PC-3 (cell line): Measurements from ENCODE around the gene BAIAP2. TPM values are rescaled to one million over a fixed set of nuclear protein-coding genes. Genes with fewer than 3 reads are reported as not detected.

Experiments
- ATAC-seq: fragments of 200-7000 bp; cut with Tn5 transposase; 2 replicates; pipeline ENCODE4 v1.9.1; 2020; ENCODE audit warnings: mild to moderate bottlenecking, moderate library complexity
- BruUV-seq: library from RNA; stranded (reverse); fragments of 400-500 nt; replicated peaks from 2 replicates; lab custom pipeline; 2021; lab: Mats Ljungman, UMichigan
- CTCF ChIA-PET: fragments of 300-600 bp; sonication (Branson Sonifier 250); formaldehyde crosslinking; loops from one replicate; lab custom pipeline; 2022; ENCODE audit warnings: antibody characterized with exemption; lab: Charles Lee
- POLR2A ChIA-PET: fragments of 300-600 bp; sonication (Branson Sonifier 250); formaldehyde crosslinking; loops from one replicate; lab custom pipeline; 2022; ENCODE audit warnings: antibody characterized with exemption; ENCODE audit not compliant: unreplicated experiment; lab: Charles Lee
- DNase-seq: peaks from one replicate; pipeline ENCODE4 v3.0.0-alpha.2; 2015
- H2AFZ ChIP-seq: fragments of 300-600 bp; sonication (generic); 2 replicates; pipeline ENCODE4 v1.6.0; 2016; ENCODE audit warnings: antibody characterized with exemption, low read length
- H3F3A ChIP-seq: fragments of 300-600 bp; sonication (generic); one replicate; pipeline ENCODE4 v1.6.0; 2017; ENCODE audit warnings: antibody characterized with exemption, low read length, control low read depth, mild to moderate bottlenecking; ENCODE audit not compliant: unreplicated experiment
- H3K27ac ChIP-seq: fragments of 300-600 bp; sonication (generic); 2 replicates; pipeline ENCODE4 v1.5.1; 2016; ENCODE audit warnings: mild to moderate bottlenecking, low read length
- H3K27me3 ChIP-seq: fragments of 300-600 bp; sonication (generic); 2 replicates; pipeline ENCODE4 v1.6.1; 2016; ENCODE audit warnings: low read length, mixed read lengths
- H3K36me3 ChIP-seq: fragments of 300-600 bp; sonication (generic); 2 replicates; pipeline ENCODE4 v1.6.1; 2016; ENCODE audit warnings: low read depth, mixed run types, low read length, mixed read lengths
- H3K4me1 ChIP-seq: fragments of 300-600 bp; sonication (generic); 2 replicates; pipeline ENCODE4 v1.5.1; 2016; ENCODE audit warnings: low read length; ENCODE audit not compliant: insufficient read depth
- H3K4me2 ChIP-seq: fragments of 300-600 bp; sonication (generic); 2 replicates; pipeline ENCODE4 v1.6.0; 2016; ENCODE audit warnings: low read length
- H3K4me3 ChIP-seq: fragments of 300-600 bp; sonication (generic); 2 replicates; pipeline ENCODE4 v1.5.1; 2016; ENCODE audit warnings: mild to moderate bottlenecking, low read length, mixed read lengths
- H3K79me2 ChIP-seq: fragments of 300-600 bp; sonication (generic); 2 replicates; pipeline ENCODE4 v1.6.1; 2017; ENCODE audit warnings: low read length, mixed read lengths
- H3K9ac ChIP-seq: fragments of 300-600 bp; sonication (generic); 2 replicates; pipeline ENCODE4 v1.6.0; 2016; ENCODE audit warnings: mild to moderate bottlenecking, low read length
- H3K9me2 ChIP-seq: fragments of 300-600 bp; sonication (generic); replicated peaks from 2 replicates; pipeline ENCODE4 v1.6.1; 2016; ENCODE audit warnings: mixed run types, low read length, mixed read lengths
- H3K9me3 ChIP-seq: fragments of 300-600 bp; sonication (generic); 2 replicates; pipeline ENCODE4 v1.6.1; 2016; ENCODE audit warnings: low read length, mixed read lengths
- H4K20me1 ChIP-seq: fragments of 300-600 bp; sonication (generic); 2 replicates; pipeline ENCODE4 v1.6.1; 2016; ENCODE audit warnings: low read length, mixed read lengths
- CTCF ChIP-seq: fragments of 300-600 bp; sonication (generic); conservative IDR thresholded peaks from 2 replicates; pipeline ENCODE4 v1.5.1; 2017; ENCODE audit warnings: antibody characterized with exemption, low read depth, mild to moderate bottlenecking, low read length
- EZH2 ChIP-seq: fragments of 300-600 bp; sonication (generic); IDR thresholded peaks from one replicate; pipeline ENCODE4 v1.6.1; 2017; ENCODE audit warnings: antibody characterized with exemption, mild to moderate bottlenecking, low read length; ENCODE audit not compliant: unreplicated experiment
- EZH2phosphoT487 ChIP-seq: fragments of 300-600 bp; sonication (generic); IDR thresholded peaks from 2 replicates; pipeline ENCODE4 v1.6.1; 2018; ENCODE audit warnings: mild to moderate bottlenecking, antibody characterized with exemption, low read length, borderline replicate concordance
- intact Hi-C: fragments of 100-400 bp; cut with micrococcal nuclease; formaldehyde crosslinking; loops from 2 replicates; pipeline ENCODE4 v1.9.0; 2023
- total RNA-seq: library from RNA; depleted of rRNA; stranded (reverse); fragments of >200 nt; gene quantifications from 2 replicates; pipeline ENCODE4 v1.2.3, GENCODE V29; 2014

BAIAP2 gene
- total RNA-seq, 1 experiment from 2014 or later, result 56.9 TPM

GRCh38 chr17:81102869-81103268 lies 67.9 kb downstream of the BAIAP2 start:
- Histone ChIP-seq H3K4me2 (no peak overlapping the region), H3K79me2 (no peaks in the 10 kb centered on the region), H2AFZ (no peak overlapping the region), H3K36me3 (peaks cover 17% of the 10 kb centered on the region; the same call in 1 of the 2 replicates), H3K27me3 (no peaks in the 10 kb centered on the region), H3K9me3 (no peaks in the 10 kb centered on the region), H3K27ac (no peak overlapping the region), H3K9ac (no peak overlapping the region), H3K4me1 (peaks cover 8% of the 10 kb centered on the region), H4K20me1 (no peaks in the 10 kb centered on the region), H3F3A (no peaks in the 10 kb centered on the region), H3K9me2 (no peaks in the 10 kb centered on the region), H3K4me3 (no peak overlapping the region)
- no peak for DNase-seq
- CTCF ChIA-PET, result interaction anchor here (0.6 kb wide), 1 partner anchor 65 kb away, joined by 3 read pairs; no protein-coding TSS in a partner anchor
- ATAC-seq, result no peak
- TF ChIP-seq EZH2phosphoT487 (no peak), CTCF (no peak)
- POLR2A ChIA-PET, result no interaction called here
- intact Hi-C loops, result no loop called here
- no TSS peak for BruUV-seq

- H3K4me2 ChIP-seq, result no peak overlapping the region
Observed at GRCh38 chr17:81103379-81103778, 68.4 kb downstream of the BAIAP2 start.

DNA sequence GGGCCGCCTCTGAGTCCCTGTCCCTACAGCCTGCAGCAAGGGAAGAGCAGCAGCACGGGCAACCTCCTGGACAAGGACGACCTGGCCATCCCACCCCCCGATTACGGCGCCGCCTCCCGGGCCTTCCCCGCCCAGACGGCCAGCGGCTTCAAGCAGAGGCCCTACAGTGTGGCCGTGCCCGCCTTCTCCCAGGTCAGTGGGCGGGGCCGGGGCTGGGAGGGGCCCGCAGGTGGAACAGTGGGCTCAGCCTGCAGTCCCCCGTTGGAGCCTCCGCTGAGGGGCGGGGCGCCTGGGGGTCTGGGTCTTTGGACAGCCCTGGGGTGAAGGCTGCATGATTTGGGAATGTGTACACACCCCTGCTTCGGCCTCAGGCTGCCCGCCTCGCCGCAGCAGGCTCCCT lies 71.8 kb downstream of the BAIAP2 start:
- ChIA-PET POLR2A (no interaction called here), CTCF (no interaction called here)
- Histone ChIP-seq H3K79me2 (no peaks in the 10 kb centered on the region), H3K4me3 (no peak overlapping the region), H3K4me1 (no peaks in the 10 kb centered on the region), H3K36me3 (peaks cover 6% of the 10 kb centered on the region; the same call in 1 of the 2 replicates), H3K27me3 (no peaks in the 10 kb centered on the region), H4K20me1 (no peaks in the 10 kb centered on the region), H3K9me3 (no peaks in the 10 kb centered on the region), H3K27ac (no peak overlapping the region), H3K9me2 (no peaks in the 10 kb centered on the region), H3K9ac (no peak overlapping the region), H2AFZ (no peak overlapping the region), H3K4me2 (no peak overlapping the region), H3F3A (no peaks in the 10 kb centered on the region)
- no TSS peak for BruUV-seq
- intact Hi-C loops, result no loop called here
- TF ChIP-seq CTCF, result no peak
- TF ChIP-seq EZH2, result no peak
- no peak for TF ChIP-seq EZH2phosphoT487
- ATAC-seq (no peak), DNase-seq (no peak)

More at GRCh38 chr17:81103379-81103778, 68.4 kb downstream of the BAIAP2 start:
- TF ChIP-seq EZH2 (no peak), EZH2phosphoT487 (no peak), CTCF (no peak)
- Histone ChIP-seq H3K27ac (no peak overlapping the region), H3K9ac (no peak overlapping the region), H3K9me3 (no peaks in the 10 kb centered on the region), H3K4me3 (no peak overlapping the region), H3K36me3 (peaks cover 17% of the 10 kb centered on the region; the same call in 1 of the 2 replicates), H3F3A (no peaks in the 10 kb centered on the region), H2AFZ (no peak overlapping the region), H3K27me3 (no peaks in the 10 kb centered on the region), H3K9me2 (no peaks in the 10 kb centered on the region), H4K20me1 (no peaks in the 10 kb centered on the region), H3K79me2 (no peaks in the 10 kb centered on the region), H3K4me1 (peaks cover 3% of the 10 kb centered on the region)
- ChIA-PET POLR2A (no interaction called here), CTCF (no interaction called here)
- DNase-seq (no peak), ATAC-seq (no peak)
- no TSS peak for BruUV-seq
- intact Hi-C loops, result no loop called here
